ENCODE measurements around the gene GSTO1. TPM values are rescaled to one million over a fixed set of nuclear protein-coding genes. Genes with fewer than 3 reads are reported as not detected.

Gene GSTO1
- total RNA-seq, 1 donor from 2014 or later: 414 TPM

GRCh38 chr10:104309980-104310978, 55.6 kb downstream of the GSTO1 start:
- TF ChIP-seq CTCF (IDR thresholded peaks at IDR 0.05; ENCODE audit: insufficient read depth, low read length, poor library complexity, severe bottlenecking): no peak
- H3K36me3 ChIP-seq (ENCODE audit: control insufficient read depth, insufficient read depth, low read length): no peaks in the 10 kb centered on the region
- H3K4me3 ChIP-seq (ENCODE audit: low read depth, low read length): no peak overlapping the region
- no peaks in the 10 kb centered on the region for H3K27me3 ChIP-seq (ENCODE audit: control insufficient read depth, insufficient read depth, low read length)
- DNase-seq (ENCODE audit: low read depth): no peak

GRCh38 chr10:104311184-104311720, 56.6 kb downstream of the GSTO1 start:
- H3K27me3 ChIP-seq (ENCODE audit: control insufficient read depth, insufficient read depth, low read length): no peaks in the 10 kb centered on the region
- no peaks in the 10 kb centered on the region for H3K36me3 ChIP-seq (ENCODE audit: control insufficient read depth, insufficient read depth, low read length)
- no peak for DNase-seq (ENCODE audit: low read depth)
- H3K4me3 ChIP-seq (ENCODE audit: low read depth, low read length): no peak overlapping the region
- no peak for TF ChIP-seq CTCF (IDR thresholded peaks at IDR 0.05; ENCODE audit: insufficient read depth, low read length, poor library complexity, severe bottlenecking)

GRCh38 chr10:104314591-104315485, 60.1 kb downstream of the GSTO1 start:
- Histone ChIP-seq H3K36me3 (ENCODE audit: control insufficient read depth, insufficient read depth, low read length) (no peaks in the 10 kb centered on the region), H3K27me3 (ENCODE audit: control insufficient read depth, insufficient read depth, low read length) (no peaks in the 10 kb centered on the region), H3K4me3 (ENCODE audit: low read depth, low read length) (no peak overlapping the region)
- TF ChIP-seq CTCF (IDR thresholded peaks at IDR 0.05; ENCODE audit: insufficient read depth, low read length, poor library complexity, severe bottlenecking): no peak
- DNase-seq (ENCODE audit: low read depth): no peak

GRCh38 chr10:104315486-104315921, 60.8 kb downstream of the GSTO1 start:
- Histone ChIP-seq H3K27me3 (ENCODE audit: control insufficient read depth, insufficient read depth, low read length) (no peaks in the 10 kb centered on the region), H3K36me3 (ENCODE audit: control insufficient read depth, insufficient read depth, low read length) (no peaks in the 10 kb centered on the region), H3K4me3 (ENCODE audit: low read depth, low read length) (no peak overlapping the region)
- TF ChIP-seq CTCF (IDR thresholded peaks at IDR 0.05; ENCODE audit: insufficient read depth, low read length, poor library complexity, severe bottlenecking): no peak
- no peak for DNase-seq (ENCODE audit: low read depth)

GRCh38 chr10:104316321-104317099, 61.8 kb downstream of the GSTO1 start:
- H3K4me3 ChIP-seq (ENCODE audit: low read depth, low read length): no peak overlapping the region
- TF ChIP-seq CTCF (IDR thresholded peaks at IDR 0.05; ENCODE audit: insufficient read depth, low read length, poor library complexity, severe bottlenecking): no peak
- no peak for DNase-seq (ENCODE audit: low read depth)
- no peaks in the 10 kb centered on the region for H3K27me3 ChIP-seq (ENCODE audit: control insufficient read depth, insufficient read depth, low read length)
- no peaks in the 10 kb centered on the region for H3K36me3 ChIP-seq (ENCODE audit: control insufficient read depth, insufficient read depth, low read length)

Measured in kidney epithelial cell (primary cell).